Stimulated activated naive CD8-positive, alpha-beta T cell treated with anti-CD3 and anti-CD28 coated beads, Interleukin-15, Interleukin-2, amounts not matched to agents 100 U/mL and 50 U/mL, for 24 hours (primary cell): ENCODE results near the gene ENPP6.

ENCODE experiments used
- ATAC-seq: fragments of 150-1000 bp; cut with Tn5 transposase; one replicate; pipeline ENCODE4 v1.10.0; 2021
- DNase-seq: peaks from one replicate; pipeline ENCODE4 v3.0.0; 2021

ENPP6 gene

DNA sequence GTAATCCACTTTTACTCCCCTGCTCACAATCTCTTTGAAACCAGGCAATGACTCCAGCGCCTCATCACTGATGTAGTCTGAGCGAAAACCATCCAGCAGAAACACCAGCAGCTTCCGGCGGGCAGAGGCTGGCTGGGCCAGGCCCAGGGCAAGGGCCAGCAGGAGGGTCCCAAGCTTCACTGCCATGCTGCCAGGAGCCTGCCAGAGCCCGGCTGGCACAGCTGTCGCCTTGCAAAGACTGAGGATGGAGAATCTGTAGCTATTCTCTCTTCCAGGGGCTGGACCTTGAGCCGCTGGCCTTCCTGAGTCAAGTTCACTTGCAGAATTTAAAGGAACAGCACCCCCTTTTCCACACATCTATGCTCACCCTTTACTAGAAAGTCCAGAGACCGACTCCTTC is at the start of gene ENPP6:
Gene ENPP6, minus strand, starts transcription at position 240 of the 400 bp plus-strand sequence. Its CDS starts 54 bp downstream, at position 186.
- ATAC-seq, result no peak
- no peak for DNase-seq

DNA sequence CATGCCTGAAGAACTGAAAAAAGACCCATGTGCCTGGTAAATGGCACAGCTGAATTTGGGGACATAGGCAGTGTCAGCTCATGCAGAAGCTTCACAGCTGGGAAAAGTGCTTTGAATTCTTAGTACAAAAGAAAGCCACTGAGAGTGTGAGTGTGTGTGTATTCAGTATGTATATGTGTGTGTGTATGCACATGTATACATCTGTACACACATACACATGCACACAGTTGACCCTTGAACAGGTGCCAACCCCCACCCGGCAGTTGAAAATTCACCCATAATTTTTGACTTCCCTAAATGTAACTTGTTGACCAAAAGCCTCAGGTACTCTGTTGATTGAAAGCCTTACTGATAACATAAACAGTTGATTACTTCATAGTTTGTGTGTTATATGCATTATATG is 49.5 kb upstream of the ENPP6 start:
- DNase-seq (no peak), ATAC-seq (no peak)

GRCh38 chr4:184265546-184266351 is 48.1 kb upstream of the ENPP6 start:
- ATAC-seq (no peak), DNase-seq (no peak)

- DNase-seq (peak; percentile 95), ATAC-seq (peak; percentile 70)
Observed at GRCh38 chr4:184263910-184264732, 46.4 kb upstream of the ENPP6 start.

GRCh38 chr4:184263461-184263860 is 45.8 kb upstream of the ENPP6 start:
- ATAC-seq, result no peak
- no peak for DNase-seq

- DNase-seq, result no peak
- ATAC-seq, result peak; percentile 72
Observed at GRCh38 chr4:184262901-184263300, 45.2 kb upstream of the ENPP6 start.

DNA sequence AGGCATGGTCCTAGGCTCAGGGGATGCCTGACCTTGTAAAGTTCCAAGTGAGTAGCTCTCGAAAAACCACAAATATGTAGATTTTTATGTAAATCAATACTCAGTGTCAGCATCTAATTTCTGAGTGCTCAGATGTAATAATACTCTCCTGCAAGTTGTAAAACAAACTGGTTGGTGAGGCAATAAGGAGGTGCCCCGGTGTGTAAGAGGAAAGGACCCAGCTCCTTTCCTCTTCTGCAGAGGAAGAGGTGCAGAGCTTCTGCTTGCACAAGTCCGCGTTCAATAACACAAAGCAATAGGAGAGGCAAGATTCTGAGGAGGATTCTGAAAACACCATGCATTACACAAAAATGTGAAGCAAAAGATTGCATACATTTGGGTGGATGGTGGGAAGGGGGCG is 43.6 kb upstream of the ENPP6 start:
- DNase-seq (no peak), ATAC-seq (no peak)

DNA sequence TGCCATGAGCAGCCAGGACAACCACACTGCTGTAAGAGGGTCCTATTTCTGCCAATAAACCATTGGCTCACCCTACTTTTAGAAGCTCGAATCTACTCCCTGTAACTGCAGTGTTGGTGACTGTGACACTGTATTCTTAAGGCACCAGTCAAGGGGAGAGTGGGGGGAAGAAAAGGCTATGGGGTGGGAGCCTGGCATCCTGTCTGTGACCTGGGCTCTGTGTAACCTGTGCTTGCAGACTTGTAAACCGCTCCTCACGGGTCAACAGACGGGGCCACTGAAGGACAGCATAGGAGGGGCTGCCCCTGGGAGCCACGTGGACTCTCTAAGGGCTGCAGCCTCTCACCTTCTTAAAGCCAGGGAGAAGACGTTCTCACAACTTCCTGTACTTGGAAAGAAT is 42.2 kb upstream of the ENPP6 start:
- ATAC-seq (no peak), DNase-seq (no peak)

GRCh38 chr4:184259081-184259480 is 41.4 kb upstream of the ENPP6 start:
- ATAC-seq (no peak), DNase-seq (no peak)

- DNase-seq, result no peak
- no peak for ATAC-seq
Observed at GRCh38 chr4:184255871-184256642, 38.4 kb upstream of the ENPP6 start.

DNA sequence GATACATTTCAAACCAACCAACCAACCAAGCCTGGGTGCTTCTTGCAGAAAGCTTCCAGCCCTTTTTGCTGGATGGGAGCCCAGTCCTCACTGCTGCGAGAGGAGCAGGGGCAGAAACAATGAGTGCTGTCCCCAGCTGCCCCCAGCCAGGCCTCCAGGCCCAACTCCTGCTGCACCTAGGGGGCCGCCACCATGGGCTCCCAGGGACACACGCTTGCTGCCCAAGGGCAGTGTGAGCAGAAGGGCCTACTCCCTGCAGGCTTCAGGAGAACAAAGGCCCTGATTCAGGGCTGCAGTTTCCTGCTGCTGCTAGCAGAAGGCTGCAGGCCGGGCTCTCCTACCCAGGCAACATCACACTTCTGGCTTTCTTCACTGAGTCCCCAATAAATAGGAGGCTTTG is 37.7 kb upstream of the ENPP6 start:
- DNase-seq (no peak), ATAC-seq (no peak)

GRCh38 chr4:184253072-184253420 is 35.4 kb upstream of the ENPP6 start:
- ATAC-seq, result no peak
- peak; percentile 3 for DNase-seq

DNA sequence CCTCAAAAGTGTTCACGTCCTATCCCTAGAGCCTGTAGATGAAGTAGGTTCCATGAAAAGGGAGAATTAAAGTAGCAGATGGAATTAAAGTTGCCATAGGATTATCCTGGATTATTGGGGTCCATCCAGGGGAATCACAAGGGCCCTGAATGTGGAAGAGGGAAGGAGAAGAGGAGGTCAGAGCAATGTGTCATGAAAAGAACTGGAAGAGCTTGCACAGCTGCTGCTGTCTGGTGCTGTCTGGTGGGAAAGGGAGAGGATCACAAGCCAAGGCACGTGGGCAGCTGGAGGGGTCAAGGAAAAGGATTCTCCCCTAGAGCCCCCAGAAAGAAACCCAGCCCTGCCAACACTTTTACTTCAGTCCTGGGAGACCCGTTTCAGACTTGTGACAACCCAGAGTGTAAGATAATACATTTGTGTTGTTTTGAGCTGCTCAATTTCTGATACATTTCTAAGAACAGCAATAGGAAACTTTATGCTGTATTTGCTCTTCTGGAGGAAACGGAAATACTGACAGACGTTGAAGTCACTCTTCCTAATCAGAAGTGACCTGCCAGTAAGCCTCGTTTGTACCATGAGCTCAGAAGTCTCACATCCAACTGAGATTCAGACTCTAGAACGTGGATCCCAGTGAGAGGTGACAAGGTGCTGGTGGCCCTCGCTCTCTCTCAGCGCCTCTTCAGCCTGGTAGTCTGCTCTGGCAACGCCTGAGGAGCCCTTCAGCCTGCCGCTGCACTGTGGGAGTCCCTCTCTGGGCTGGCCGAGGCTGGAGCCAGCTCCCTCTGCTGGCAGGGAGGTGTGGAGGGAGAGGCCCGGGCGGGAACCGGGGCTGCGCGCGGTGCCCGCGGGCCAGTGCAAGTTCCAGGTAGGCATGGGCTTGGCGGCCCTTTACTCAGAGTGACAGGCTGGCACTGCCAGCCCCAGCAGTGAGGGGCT is 34.7 kb upstream of the ENPP6 start:
- peak; percentile 64 for ATAC-seq
- DNase-seq, result peak; percentile 25

GRCh38 chr4:184251670-184251980 is 34.0 kb upstream of the ENPP6 start:
- ATAC-seq (peak; percentile 78), DNase-seq (peak; percentile 52)

- DNase-seq, result peak; percentile 9
- ATAC-seq, result peak; percentile 33
Observed at GRCh38 chr4:184250795-184251669, 33.4 kb upstream of the ENPP6 start.

DNA sequence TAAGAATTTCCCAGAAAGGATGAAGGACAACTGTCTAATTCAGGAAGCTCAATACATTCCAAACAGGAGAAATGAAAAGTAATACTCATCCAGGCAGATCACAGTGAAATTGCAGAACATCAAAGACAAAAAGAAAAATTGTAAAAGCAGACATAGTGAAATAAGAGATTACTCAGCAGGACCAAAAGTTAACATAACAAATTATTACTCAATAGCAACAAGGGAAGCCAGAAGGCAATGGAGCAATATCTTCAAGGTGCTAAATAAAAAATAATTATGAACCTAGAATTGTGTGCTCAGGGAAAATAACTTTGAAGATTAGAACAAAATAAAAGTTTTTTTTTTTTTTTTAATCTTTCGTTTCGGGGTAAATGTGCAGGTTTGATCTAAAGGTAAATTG is 30.5 kb upstream of the ENPP6 start:
- no peak for DNase-seq
- no peak for ATAC-seq

- no peak for ATAC-seq
Observed at GRCh38 chr4:184247421-184247820, 29.7 kb upstream of the ENPP6 start.

DNA sequence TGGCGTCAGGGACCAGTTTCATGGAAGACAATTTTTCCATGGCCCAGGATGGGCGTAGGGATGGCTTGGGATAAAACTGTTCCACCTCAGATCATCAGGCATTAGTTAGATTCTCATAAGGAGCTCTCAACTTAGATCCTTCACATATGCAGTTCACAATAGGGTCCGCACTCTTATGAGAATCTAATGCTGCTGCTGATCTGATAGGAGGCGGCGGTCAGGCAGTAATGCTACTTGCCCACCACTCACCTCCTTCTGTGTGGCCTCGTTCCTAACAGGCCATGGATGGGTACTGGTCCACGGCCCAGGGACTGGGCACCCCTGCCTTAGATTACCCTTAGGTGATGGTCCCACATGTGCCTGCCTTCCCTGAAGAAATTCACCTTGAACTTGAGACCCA is 28.8 kb upstream of the ENPP6 start:
- no peak for DNase-seq
- ATAC-seq, result no peak

More at GRCh38 chr4:184247421-184247820, 29.7 kb upstream of the ENPP6 start:
- DNase-seq, result no peak

- DNase-seq (no peak), ATAC-seq (no peak)
Observed at GRCh38 chr4:184238072-184238745, 20.5 kb upstream of the ENPP6 start.

- peak; percentile 96 for ATAC-seq
Observed at GRCh38 chr4:184237612-184238011, 19.9 kb upstream of the ENPP6 start.

More at GRCh38 chr4:184237612-184238011, 19.9 kb upstream of the ENPP6 start:
- peak; percentile 29 for DNase-seq
